Measurements from ENCODE around the gene GHRH.

Gene GHRH

DNA sequence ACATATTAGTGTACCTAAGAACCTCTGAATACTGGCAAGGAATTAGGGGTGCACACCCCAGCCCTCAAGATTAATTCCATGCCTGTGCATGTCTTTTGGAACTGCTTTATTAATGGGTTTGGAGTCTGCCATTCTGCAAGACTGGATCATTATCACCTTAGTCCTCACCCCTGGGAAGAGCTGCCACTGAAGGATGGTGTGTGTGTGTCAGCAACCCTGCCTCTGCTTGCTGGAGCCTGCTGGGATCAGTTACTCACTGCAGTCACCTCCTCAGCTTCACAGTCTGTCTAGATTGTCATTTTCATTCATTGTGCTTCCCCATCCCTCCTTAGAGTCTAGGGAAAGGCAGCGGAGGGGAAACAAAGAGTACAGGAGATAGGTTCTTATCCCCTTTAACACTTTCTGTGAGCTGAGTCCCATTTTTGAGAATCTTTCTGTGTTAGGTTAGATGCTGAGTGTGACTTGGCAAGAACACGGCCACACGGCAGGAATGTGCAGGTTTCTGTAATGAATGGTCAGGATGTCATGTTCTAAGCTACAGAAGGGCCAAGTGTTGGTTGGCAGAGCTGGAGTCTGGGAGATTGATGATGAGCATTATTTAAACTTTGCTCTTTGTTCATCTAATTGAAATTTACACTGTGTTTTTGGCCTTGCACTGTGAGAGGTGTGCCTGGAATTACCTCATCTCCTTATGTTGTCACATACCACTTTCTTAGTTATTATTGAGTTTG lies 21.1 kb downstream of the GHRH start:
- DNase-seq, result no peak
- no peaks in the 10 kb centered on the region for H3K9me3 ChIP-seq (ENCODE audit: control insufficient read depth, low read length)
- H3K27ac ChIP-seq (ENCODE audit: insufficient read depth, low read length, poor library complexity, severe bottlenecking), result no peak overlapping the region
- H3K4me1 ChIP-seq (ENCODE audit: control insufficient read depth, insufficient read depth, low read length, poor library complexity, severe bottlenecking), result no peaks in the 10 kb centered on the region
- no peaks in the 10 kb centered on the region for H3K27me3 ChIP-seq (replicated peaks; ENCODE audit: control insufficient read depth, insufficient read depth, low read length, poor library complexity, severe bottlenecking)
- peaks cover 85% of the 10 kb centered on the region for H3K36me3 ChIP-seq (ENCODE audit: control insufficient read depth, insufficient read depth, low read length)
- no peak overlapping the region for H3K4me3 ChIP-seq (ENCODE audit: insufficient read depth, low read depth, low read length, poor library complexity, severe bottlenecking)

DNA sequence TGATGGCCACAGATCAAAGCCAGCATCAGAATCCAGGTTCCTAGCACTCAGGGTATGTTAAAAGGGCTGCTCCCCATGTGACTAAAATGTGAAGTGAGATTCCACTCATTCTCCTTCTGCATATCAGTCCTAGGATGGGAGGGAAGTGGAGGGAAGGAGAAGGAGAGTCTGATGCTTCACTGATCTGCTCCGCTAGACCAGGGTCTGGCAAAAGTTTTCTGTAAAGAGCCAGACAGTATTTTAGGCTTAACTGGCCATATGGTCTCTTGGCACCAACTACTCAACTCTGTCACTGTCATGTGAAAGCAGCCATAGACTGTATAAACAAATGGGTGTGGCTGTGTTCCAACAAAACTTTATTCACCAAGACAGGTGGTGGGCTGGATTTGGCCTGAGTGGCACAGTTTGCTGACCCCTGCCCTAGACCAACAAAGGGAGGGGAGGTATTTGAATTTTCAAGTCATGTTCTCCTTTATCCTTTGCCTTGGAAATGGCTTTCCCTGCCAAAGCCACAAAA lies 22.6 kb downstream of the GHRH start:
- Histone ChIP-seq H3K27me3 (replicated peaks; ENCODE audit: control insufficient read depth, insufficient read depth, low read length, poor library complexity, severe bottlenecking) (no peaks in the 10 kb centered on the region), H3K9me3 (ENCODE audit: control insufficient read depth, low read length) (no peaks in the 10 kb centered on the region), H3K4me3 (ENCODE audit: insufficient read depth, low read depth, low read length, poor library complexity, severe bottlenecking) (no peak overlapping the region), H3K4me1 (ENCODE audit: control insufficient read depth, insufficient read depth, low read length, poor library complexity, severe bottlenecking) (no peaks in the 10 kb centered on the region), H3K27ac (ENCODE audit: insufficient read depth, low read length, poor library complexity, severe bottlenecking) (no peak overlapping the region), H3K36me3 (ENCODE audit: control insufficient read depth, insufficient read depth, low read length) (peaks cover 94% of the 10 kb centered on the region)
- DNase-seq, result no peak

DNA sequence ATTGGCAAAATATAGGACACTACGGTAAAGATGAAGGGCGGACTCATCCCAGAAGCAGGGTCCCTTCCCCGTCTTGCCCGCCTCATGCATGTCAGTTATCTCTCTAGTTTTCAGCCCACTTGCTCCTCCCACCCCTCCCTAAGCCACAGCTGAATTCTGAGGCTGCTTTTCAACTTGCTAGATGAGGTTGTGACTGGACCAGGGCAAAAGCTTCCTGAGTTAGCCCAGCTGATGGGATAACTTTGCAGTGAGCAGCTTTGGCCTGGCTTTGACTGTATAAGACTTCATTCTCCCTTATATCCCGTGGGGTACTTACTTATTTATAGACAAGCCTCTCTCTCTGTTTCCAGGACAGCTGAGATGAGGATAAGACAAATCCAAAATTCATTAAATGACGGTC lies 23.2 kb downstream of the GHRH start:
- H3K4me1 ChIP-seq (ENCODE audit: control insufficient read depth, insufficient read depth, low read length, poor library complexity, severe bottlenecking), result no peaks in the 10 kb centered on the region
- no peak overlapping the region for H3K27ac ChIP-seq (ENCODE audit: insufficient read depth, low read length, poor library complexity, severe bottlenecking)
- H3K27me3 ChIP-seq (replicated peaks; ENCODE audit: control insufficient read depth, insufficient read depth, low read length, poor library complexity, severe bottlenecking), result no peaks in the 10 kb centered on the region
- no peak overlapping the region for H3K4me3 ChIP-seq (ENCODE audit: insufficient read depth, low read depth, low read length, poor library complexity, severe bottlenecking)
- no peaks in the 10 kb centered on the region for H3K9me3 ChIP-seq (ENCODE audit: control insufficient read depth, low read length)
- H3K36me3 ChIP-seq (ENCODE audit: control insufficient read depth, insufficient read depth, low read length), result peaks cover 94% of the 10 kb centered on the region
- DNase-seq, result no peak

DNA sequence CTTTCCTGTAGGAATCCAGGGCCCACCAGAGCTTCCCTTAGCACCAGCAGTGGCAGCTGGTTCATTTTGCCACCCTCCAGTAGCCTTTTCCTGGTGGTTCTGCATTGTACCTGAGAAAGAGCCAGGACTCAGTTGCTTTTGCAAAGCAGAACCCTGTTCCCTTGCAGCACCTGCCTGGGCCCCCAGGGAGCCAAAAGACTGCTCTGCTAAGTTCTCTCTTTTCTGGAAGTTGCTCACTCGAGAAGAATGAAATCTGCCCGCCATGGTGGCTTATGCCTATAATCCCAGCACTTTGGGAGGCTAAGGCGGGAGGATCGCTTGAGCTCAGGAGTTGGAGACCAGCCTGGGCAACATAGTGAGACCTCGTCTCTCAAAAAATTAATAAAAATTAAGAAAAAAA lies 24.0 kb downstream of the GHRH start:
- Histone ChIP-seq H3K4me1 (ENCODE audit: control insufficient read depth, insufficient read depth, low read length, poor library complexity, severe bottlenecking) (no peaks in the 10 kb centered on the region), H3K36me3 (ENCODE audit: control insufficient read depth, insufficient read depth, low read length) (peaks cover 92% of the 10 kb centered on the region), H3K27me3 (replicated peaks; ENCODE audit: control insufficient read depth, insufficient read depth, low read length, poor library complexity, severe bottlenecking) (no peaks in the 10 kb centered on the region), H3K4me3 (ENCODE audit: insufficient read depth, low read depth, low read length, poor library complexity, severe bottlenecking) (no peak overlapping the region), H3K27ac (ENCODE audit: insufficient read depth, low read length, poor library complexity, severe bottlenecking) (no peak overlapping the region), H3K9me3 (ENCODE audit: control insufficient read depth, low read length) (no peaks in the 10 kb centered on the region)
- DNase-seq, result no peak

DNA sequence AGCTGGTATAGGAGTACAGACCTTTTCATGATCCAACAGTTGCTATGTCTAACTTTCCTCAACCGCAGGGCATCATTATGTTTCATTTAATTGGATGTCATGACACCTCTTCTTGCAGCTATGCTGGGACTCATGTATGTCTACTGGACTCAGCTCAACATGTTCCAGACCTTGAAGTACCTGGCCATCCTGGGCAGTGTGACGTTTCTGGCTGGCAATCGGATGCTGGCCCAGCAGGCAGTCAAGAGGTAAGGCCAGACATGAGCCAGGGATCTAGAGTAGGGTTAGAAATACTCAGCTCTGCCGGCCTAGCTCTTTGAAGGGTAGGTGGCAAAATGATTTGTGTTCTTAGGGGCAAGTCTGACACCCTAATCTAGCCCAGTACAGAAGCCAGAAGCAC lies 25.2 kb downstream of the GHRH start:
- Histone ChIP-seq H3K4me3 (ENCODE audit: insufficient read depth, low read depth, low read length, poor library complexity, severe bottlenecking) (no peak overlapping the region), H3K4me1 (ENCODE audit: control insufficient read depth, insufficient read depth, low read length, poor library complexity, severe bottlenecking) (no peaks in the 10 kb centered on the region), H3K27me3 (replicated peaks; ENCODE audit: control insufficient read depth, insufficient read depth, low read length, poor library complexity, severe bottlenecking) (no peaks in the 10 kb centered on the region), H3K27ac (ENCODE audit: insufficient read depth, low read length, poor library complexity, severe bottlenecking) (no peak overlapping the region), H3K9me3 (ENCODE audit: control insufficient read depth, low read length) (no peaks in the 10 kb centered on the region), H3K36me3 (ENCODE audit: control insufficient read depth, insufficient read depth, low read length) (peaks cover 92% of the 10 kb centered on the region)
- no peak for DNase-seq

DNA sequence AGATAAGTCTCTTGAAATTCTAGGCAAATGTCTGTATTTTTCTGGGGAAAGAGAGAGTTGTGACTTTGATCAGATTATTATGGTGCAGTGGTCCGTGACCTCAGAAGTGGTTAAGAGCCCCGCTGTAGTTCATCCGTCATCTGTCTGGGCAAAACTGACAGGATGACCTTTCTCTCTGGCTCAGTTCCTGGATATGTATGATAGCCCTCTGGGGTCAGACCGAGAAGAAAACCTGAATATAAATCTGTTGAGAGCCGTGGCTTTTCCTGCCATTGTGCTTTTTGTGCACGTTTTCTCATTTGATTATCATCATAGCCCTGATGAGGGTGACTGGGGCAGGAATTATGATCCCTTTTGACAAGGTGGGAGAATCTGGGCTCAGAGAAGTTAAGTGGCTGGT lies 26.5 kb downstream of the GHRH start:
- no peak overlapping the region for H3K4me3 ChIP-seq (ENCODE audit: insufficient read depth, low read depth, low read length, poor library complexity, severe bottlenecking)
- no peak overlapping the region for H3K27ac ChIP-seq (ENCODE audit: insufficient read depth, low read length, poor library complexity, severe bottlenecking)
- no peaks in the 10 kb centered on the region for H3K9me3 ChIP-seq (ENCODE audit: control insufficient read depth, low read length)
- no peaks in the 10 kb centered on the region for H3K4me1 ChIP-seq (ENCODE audit: control insufficient read depth, insufficient read depth, low read length, poor library complexity, severe bottlenecking)
- no peaks in the 10 kb centered on the region for H3K27me3 ChIP-seq (replicated peaks; ENCODE audit: control insufficient read depth, insufficient read depth, low read length, poor library complexity, severe bottlenecking)
- H3K36me3 ChIP-seq (ENCODE audit: control insufficient read depth, insufficient read depth, low read length), result peaks cover 92% of the 10 kb centered on the region
- DNase-seq, result no peak

DNA sequence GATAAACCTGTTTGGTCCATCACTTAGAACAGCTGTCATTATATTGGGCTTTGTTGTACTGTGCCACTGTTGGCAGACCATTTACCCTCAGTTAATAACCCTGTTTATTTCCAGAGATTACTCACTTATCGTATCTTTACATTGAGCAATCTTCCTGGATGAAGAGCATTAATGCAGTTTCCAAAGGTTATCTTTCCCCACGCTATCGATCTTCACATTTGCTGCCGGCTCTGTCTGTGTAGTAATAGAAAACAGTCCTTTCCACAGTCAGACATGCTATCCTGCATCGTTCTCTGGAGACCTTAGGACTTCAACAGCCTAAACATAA lies 27.4 kb downstream of the GHRH start:
- Histone ChIP-seq H3K27ac (ENCODE audit: insufficient read depth, low read length, poor library complexity, severe bottlenecking) (no peak overlapping the region), H3K27me3 (replicated peaks; ENCODE audit: control insufficient read depth, insufficient read depth, low read length, poor library complexity, severe bottlenecking) (no peaks in the 10 kb centered on the region), H3K36me3 (ENCODE audit: control insufficient read depth, insufficient read depth, low read length) (peaks cover 94% of the 10 kb centered on the region), H3K4me3 (ENCODE audit: insufficient read depth, low read depth, low read length, poor library complexity, severe bottlenecking) (no peak overlapping the region), H3K4me1 (ENCODE audit: control insufficient read depth, insufficient read depth, low read length, poor library complexity, severe bottlenecking) (no peaks in the 10 kb centered on the region), H3K9me3 (ENCODE audit: control insufficient read depth, low read length) (no peaks in the 10 kb centered on the region)
- no peak for DNase-seq

DNA sequence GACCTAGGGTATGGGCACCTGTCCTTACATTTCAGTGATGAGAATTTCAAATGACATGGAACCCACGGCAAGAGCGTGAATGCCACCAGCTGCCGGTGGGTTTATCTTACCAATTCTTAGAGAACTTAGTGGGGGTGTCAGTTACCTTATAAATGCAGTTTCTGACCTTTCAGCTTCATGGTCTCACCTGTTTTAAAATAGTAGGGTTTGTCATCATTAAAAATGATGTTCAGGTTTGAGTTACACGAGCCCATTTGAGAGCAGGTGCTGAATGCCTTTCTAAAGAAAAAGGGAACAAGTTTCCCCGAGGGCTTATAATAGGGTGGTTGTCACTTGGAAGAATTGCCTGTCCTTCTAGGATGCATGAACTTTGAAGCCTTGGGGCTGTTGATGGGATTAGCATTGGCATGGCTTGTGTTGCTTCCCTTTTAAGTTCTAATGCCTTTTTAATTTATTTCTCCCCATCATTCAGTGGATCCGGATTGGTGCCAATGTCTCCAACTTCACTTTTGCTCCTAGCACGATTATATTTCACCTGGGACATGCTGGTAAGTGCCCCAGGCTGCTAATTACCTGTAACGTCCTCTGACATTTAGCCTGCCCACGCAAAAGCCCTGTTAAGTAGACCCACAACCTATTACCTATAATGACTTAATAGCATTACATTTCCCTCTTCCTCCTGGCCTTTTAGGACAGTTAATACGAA lies 27.9 kb downstream of the GHRH start:
- Histone ChIP-seq H3K4me3 (ENCODE audit: insufficient read depth, low read depth, low read length, poor library complexity, severe bottlenecking) (no peak overlapping the region), H3K27ac (ENCODE audit: insufficient read depth, low read length, poor library complexity, severe bottlenecking) (no peak overlapping the region), H3K27me3 (replicated peaks; ENCODE audit: control insufficient read depth, insufficient read depth, low read length, poor library complexity, severe bottlenecking) (no peaks in the 10 kb centered on the region), H3K4me1 (ENCODE audit: control insufficient read depth, insufficient read depth, low read length, poor library complexity, severe bottlenecking) (no peaks in the 10 kb centered on the region), H3K9me3 (ENCODE audit: control insufficient read depth, low read length) (no peaks in the 10 kb centered on the region), H3K36me3 (ENCODE audit: control insufficient read depth, insufficient read depth, low read length) (peaks cover 94% of the 10 kb centered on the region)
- DNase-seq, result no peak

DNA sequence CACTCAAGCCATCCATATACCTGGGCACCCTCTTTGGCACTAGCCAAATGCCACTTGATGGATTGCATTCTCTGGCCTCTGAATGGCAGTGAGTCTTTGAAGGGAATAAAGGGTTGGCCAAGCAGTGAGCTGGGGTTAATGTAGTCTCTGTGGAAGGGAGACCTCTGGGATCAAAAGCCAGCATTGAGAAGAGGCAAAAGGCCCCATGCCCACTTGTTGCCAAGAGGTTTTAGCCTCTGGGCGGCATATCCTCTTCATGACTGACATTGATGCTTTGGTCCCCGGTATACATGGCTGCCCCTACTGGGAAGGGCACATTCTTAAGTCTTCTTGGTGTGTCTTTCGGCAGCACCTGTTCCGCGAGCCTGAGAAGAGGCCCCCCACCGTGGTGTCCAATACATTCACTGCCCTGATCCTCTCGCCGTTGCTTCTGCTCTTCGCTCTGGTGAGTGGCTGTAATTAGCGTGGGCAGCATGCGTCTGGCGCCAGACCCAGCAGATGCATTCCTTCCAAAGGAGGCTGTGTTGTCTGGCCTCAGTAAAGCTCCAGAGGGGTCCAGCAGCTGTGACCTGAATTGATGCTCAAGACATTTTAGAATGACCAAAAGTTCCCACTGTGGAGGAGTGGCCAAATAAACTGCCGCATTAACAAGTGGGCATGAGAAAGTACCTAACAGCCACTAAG lies 29.5 kb downstream of the GHRH start:
- Histone ChIP-seq H3K9me3 (ENCODE audit: control insufficient read depth, low read length) (no peaks in the 10 kb centered on the region), H3K27ac (ENCODE audit: insufficient read depth, low read length, poor library complexity, severe bottlenecking) (no peak overlapping the region), H3K27me3 (replicated peaks; ENCODE audit: control insufficient read depth, insufficient read depth, low read length, poor library complexity, severe bottlenecking) (no peaks in the 10 kb centered on the region), H3K4me1 (ENCODE audit: control insufficient read depth, insufficient read depth, low read length, poor library complexity, severe bottlenecking) (no peaks in the 10 kb centered on the region), H3K36me3 (ENCODE audit: control insufficient read depth, insufficient read depth, low read length) (peaks cover 94% of the 10 kb centered on the region), H3K4me3 (ENCODE audit: insufficient read depth, low read depth, low read length, poor library complexity, severe bottlenecking) (no peak overlapping the region)
- no peak for DNase-seq

DNA sequence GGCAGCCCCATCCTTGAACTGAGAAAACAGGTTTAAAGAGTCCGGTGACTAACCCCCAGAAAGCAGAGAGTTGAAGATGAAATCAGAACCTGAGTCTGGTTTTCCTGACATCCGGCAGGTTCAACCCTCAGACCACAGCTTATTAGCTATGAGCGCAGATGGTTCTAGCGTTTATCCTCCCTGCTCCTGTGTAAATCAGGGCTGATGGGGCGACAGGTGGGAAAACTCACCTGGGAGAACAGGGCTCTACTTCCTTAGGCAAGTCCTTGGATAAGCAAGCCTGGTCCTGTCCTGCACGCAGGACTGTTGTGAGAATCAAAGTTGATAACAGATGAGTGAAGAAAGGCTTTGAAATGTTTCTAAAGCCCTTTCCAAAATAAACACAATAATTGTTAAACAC lies 31.4 kb downstream of the GHRH start:
- no peaks in the 10 kb centered on the region for H3K27me3 ChIP-seq (replicated peaks; ENCODE audit: control insufficient read depth, insufficient read depth, low read length, poor library complexity, severe bottlenecking)
- H3K9me3 ChIP-seq (ENCODE audit: control insufficient read depth, low read length), result no peaks in the 10 kb centered on the region
- no peak for DNase-seq
- no peak overlapping the region for H3K27ac ChIP-seq (ENCODE audit: insufficient read depth, low read length, poor library complexity, severe bottlenecking)
- H3K36me3 ChIP-seq (ENCODE audit: control insufficient read depth, insufficient read depth, low read length), result peaks cover 96% of the 10 kb centered on the region
- H3K4me1 ChIP-seq (ENCODE audit: control insufficient read depth, insufficient read depth, low read length, poor library complexity, severe bottlenecking), result no peaks in the 10 kb centered on the region
- H3K4me3 ChIP-seq (ENCODE audit: insufficient read depth, low read depth, low read length, poor library complexity, severe bottlenecking), result no peak overlapping the region
